HG02970 (cell line): ENCODE results near the gene IL15.
"Not testable (repeated sequence)": the region's sequence is repeated elsewhere in the genome, so short reads cannot be mapped to it uniquely, and the experiment has no call there.

Experiments used
- ATAC-seq: cut with Tn5 transposase; IDR thresholded peaks from one replicate; pipeline ENCODE4 v1.9.1; 2021; ENCODE audit warnings: mild to moderate bottlenecking, moderate library complexity, moderate number of reproducible peaks; ENCODE audit not compliant: unreplicated experiment, low FRiP score

Gene IL15

GRCh38 chr4:141645611-141646340 lies 9.4 kb downstream of the IL15 start:
- no peak for ATAC-seq

DNA sequence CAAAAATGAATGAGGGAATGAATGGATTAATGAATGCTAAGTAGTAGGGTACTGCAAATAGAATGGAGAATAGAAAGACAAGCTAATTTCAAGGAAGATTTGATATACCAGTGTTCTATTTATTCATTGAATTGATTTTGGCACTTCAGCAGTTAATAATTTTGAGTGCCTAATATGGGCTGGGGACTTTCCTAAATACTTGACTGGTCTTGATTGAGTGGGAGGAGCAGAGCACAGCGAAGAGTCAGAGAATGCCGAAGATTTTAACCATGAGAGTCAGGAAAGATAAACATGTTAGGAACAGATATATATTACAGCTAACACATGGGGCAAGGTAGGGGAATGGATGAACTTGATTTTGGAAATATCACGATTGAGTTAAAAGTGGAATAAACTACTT lies 10.6 kb downstream of the IL15 start:
- ATAC-seq: no peak

- no peak for ATAC-seq
Observed at GRCh38 chr4:141647966-141648365, 11.6 kb downstream of the IL15 start.

- no peak for ATAC-seq
Observed at GRCh38 chr4:141652161-141652778, 15.9 kb downstream of the IL15 start.

- ATAC-seq: no peak
Observed at GRCh38 chr4:141654098-141654497, 17.7 kb downstream of the IL15 start.

- no peak for ATAC-seq
Observed at GRCh38 chr4:141656031-141656430, 19.6 kb downstream of the IL15 start.

- ATAC-seq: peak; percentile 14
Observed at GRCh38 chr4:141657550-141658250, 21.3 kb downstream of the IL15 start.

DNA sequence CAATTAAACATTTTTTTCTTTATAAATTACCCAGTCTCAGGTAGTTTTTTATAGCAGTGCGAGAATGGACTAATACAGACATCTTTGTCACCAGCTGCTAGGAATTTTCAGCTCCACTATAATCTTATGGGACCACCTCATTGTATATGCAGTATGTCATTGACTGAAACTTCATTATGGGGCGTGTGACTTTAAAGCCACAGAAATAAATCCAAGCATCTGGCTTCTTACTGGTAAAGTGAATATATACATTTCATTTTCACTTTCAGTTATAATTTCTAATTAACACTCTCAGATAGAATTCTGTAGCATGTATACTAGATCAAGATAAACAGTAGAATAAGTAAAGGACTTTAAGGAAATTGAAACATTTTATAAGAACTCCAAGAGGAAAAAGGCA lies 21.9 kb downstream of the IL15 start:
- ATAC-seq: peak; percentile 66

DNA sequence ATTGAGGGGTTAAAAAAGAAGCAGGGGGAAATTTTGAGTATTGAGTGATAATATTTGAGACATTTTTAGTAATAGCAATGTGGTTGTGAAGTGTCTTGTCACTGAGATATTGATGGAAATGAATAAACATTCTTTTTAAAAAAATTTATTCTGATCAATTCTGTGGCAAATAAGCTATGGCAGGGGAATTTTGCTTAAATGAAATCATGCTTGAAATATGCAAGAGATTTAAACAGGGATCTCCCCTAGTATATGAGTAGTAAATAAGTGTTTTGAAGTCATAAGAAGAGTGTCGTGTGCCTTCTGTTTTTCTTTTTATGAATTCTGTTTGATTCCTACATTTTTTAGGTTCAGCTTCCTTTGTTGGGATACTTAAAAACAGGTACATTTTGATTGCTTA lies 23.2 kb downstream of the IL15 start:
- no peak for ATAC-seq

GRCh38 chr4:141660880-141661279 lies 24.5 kb downstream of the IL15 start:
- no peak for ATAC-seq

DNA sequence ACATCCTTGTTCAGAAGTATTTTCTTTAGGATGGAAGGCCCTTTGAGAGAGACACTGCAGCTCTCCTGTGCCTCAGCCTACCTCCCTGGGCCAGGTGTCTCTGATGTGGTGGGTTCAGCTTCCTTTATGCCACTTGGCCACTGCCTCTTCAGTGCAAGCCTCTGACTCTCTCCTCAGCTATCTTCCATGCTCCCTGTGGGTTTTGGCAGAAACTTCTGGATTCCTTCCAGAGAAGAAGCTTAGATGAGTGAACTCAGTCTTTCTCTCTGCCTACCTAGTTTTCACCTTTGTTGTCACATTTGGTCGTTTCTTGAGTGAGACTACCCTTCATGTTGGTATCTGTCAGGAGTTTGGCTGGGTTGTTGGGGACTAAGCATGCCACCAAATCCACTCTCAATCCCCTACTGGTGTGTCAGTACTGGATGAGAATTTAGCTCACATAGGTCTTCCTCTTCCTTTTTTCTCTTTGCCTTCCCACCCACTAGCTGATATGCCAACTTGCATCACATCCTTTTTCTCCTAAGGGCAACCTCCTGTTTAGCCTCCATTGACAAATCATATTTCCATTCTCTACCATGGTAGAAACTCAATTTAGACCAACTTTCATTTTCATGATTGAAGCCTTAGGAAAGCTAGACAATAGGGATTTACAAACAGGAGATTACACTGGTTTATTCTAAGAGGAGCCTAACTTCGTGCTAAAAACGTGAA lies 32.0 kb downstream of the IL15 start:
- no peak for ATAC-seq

DNA sequence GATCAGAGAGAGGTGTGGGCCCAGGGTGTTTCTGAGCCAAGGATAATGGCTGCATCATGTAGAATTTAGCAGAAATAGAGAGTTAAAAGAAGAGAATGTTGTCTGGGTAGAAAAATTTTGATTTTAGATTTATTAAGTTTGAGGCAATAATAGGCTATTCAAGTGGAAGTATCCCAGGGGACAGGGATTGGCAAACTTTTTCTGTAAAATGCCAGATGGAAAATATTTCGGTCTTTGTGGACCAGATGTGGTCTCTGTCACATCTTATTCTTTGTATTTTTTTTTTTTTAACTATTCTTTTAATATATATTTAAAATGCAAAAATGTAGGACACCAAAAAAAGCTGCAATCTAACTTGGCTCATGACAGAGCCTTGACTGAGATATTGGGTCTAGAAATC lies 33.1 kb downstream of the IL15 start:
- ATAC-seq: no peak

GRCh38 chr4:141675384-141675783 lies 39.0 kb downstream of the IL15 start:
- no peak for ATAC-seq

DNA sequence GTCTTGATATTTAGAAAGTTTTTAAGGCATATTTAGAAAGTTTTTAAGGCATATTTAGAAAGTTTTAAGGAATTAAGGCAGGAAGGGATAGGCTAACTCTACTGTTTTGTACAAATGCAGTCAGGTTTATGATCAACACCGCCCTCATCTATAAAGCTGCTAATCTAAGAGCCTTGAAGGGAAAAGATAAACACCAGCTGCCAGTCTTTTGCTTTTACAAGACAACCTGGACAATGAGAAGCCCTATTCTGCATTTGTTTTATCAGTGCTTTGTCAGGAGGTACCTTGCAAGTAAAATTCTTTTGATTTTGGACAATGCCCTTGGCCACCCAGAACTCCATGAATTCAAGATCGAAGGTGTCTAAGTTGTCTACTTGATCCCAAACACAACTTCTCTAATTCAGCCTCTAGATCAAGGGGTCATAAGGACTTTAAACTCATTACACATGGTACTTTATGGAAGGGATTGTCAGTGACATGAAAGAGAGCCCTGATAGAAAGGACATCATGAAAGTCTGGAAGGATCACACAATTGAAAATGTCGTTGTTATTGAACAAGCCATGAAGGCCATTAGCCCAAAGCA lies 39.8 kb downstream of the IL15 start:
- ATAC-seq: no peak

DNA sequence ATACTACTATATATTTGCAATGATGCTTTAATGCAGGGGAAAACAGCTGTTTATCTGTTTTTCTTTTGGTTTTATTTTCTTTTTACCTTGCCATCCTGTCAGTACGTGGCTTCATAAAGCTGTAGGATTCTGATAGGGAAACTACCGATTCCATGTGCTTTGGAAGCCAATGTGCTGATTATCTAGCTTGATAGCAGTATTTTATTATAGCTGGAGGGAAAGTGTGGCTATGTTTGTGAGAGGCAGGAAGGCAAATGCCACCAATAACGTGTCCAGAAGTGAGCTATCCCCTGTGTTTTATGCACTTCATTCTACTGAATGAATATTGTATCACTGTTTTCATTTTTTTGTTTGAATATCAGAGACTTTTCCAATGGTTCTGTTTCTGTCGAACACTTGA lies 43.7 kb downstream of the IL15 start:
- no peak for ATAC-seq

GRCh38 chr4:141684785-141685184 lies 48.4 kb downstream of the IL15 start:
- no peak for ATAC-seq

DNA sequence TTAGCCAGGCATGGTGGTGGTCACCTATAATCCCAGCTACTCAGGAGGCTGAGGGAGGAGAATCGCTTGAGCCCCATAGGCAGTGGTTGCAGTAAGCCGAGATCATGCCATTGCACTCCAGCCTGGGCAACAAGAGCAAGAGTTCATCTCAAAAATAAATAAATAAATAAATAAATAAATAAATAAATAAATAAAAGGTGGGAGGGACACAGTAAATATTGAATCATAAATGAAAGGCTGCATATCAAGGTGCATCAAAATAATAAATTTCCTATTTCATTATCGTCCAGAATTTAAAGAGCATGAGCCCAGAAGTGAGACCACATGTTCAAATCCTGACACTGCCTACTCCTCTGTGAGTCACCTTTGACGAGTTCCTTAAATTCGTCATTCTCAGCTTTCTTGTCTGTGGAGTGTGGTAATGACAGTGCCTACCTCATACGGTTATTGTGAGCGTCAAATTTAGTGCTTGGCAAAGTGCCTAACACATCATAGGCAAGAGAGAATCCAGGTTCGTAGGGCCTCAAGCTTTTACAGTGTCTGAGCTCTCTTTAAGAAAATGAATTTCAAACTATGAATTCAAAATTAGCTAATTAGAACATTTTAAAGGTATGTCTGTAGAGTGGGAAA lies 49.9 kb downstream of the IL15 start:
- ATAC-seq: no peak

DNA sequence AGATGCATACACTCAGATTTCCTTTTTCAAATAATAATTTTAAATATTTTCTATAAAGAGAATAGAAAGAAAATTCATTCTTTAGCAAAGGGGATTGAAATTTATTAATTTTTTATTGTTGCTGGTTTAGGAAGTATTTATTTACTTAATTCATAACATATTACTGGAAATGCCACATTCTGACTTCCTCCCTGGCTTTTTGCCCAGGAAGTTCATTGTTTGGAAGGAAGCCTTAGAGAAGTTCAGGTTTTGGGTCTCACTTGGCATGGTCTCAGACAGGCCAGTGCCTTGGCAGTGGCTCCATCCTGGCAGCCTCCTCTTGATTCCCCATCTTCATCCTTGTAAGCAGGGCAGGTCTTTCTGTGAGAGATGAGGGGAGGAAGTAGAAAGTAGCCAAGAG lies 50.5 kb downstream of the IL15 start:
- no peak for ATAC-seq

- ATAC-seq: not testable (repeated sequence)
Observed at GRCh38 chr4:141689726-141690296, 53.4 kb downstream of the IL15 start.

DNA sequence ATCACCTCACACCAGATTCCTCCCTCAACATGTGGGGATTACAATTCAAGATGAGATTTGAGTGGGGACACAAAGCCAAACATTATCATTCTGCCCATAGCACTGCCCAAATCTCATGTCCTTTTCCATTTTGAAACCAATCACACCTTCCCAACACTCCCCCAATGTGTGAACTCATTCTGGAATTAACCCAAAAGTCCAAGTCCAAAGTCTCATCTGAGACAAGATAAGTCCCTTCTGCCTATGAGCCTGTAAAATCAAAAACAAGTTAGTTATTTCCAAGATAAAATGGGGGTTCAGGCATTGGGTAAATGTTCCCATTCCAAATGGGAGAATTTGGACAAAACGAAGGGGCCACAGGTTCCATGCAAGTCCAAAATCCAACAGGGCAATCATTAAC lies 54.9 kb downstream of the IL15 start:
- not testable (repeated sequence) for ATAC-seq
